HEK293 (cell line): ENCODE measurements around the gene SETD7.

Source experiments
- ZNF530 ChIP-seq: fragments of 450-650 bp; formaldehyde crosslinking; IDR thresholded peaks from 2 replicates; pipeline ENCODE4 v1.5.1; 2016; ENCODE audit warnings: low read depth, missing biosample characterization, missing genetic modification characterization
- ZNF558 ChIP-seq: fragments of 450-650 bp; formaldehyde crosslinking; IDR thresholded peaks from 2 replicates; pipeline ENCODE4 v1.5.1; 2016; ENCODE audit warnings: missing biosample characterization, missing genetic modification characterization
- TF ChIP-seq, protein P1 (sequence below): fragments of 450-650 bp; formaldehyde crosslinking; IDR thresholded peaks from 2 replicates; pipeline ENCODE4 v1.5.1; 2016; ENCODE audit warnings: missing biosample characterization, missing genetic modification characterization
- TF ChIP-seq, protein P2 (sequence below): fragments of 450-650 bp; formaldehyde crosslinking; IDR thresholded peaks from 2 replicates; pipeline ENCODE4 v1.5.1; 2016; ENCODE audit warnings: missing biosample characterization, missing genetic modification characterization

DNA sequence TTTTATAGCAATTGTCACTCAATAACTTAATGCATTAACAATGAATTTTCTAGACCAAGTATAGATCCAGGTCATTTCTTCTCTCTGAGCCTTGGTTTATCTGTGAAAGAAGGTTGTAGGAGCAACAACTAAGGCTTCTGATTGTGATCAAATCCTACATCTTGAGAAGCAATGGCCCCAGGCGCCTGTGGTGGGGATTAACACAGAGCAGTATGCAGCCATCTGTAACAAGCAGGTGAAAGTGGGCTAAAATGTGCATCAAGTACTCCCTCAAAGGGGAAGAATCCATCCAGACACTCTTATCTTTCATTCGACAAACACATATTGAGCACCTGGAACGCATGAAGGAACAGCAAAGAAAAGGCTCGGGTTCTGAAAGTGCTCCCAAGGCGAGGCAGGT, 19.1 kb upstream of the SETD7 start:
- TF ChIP-seq, protein P1, sequence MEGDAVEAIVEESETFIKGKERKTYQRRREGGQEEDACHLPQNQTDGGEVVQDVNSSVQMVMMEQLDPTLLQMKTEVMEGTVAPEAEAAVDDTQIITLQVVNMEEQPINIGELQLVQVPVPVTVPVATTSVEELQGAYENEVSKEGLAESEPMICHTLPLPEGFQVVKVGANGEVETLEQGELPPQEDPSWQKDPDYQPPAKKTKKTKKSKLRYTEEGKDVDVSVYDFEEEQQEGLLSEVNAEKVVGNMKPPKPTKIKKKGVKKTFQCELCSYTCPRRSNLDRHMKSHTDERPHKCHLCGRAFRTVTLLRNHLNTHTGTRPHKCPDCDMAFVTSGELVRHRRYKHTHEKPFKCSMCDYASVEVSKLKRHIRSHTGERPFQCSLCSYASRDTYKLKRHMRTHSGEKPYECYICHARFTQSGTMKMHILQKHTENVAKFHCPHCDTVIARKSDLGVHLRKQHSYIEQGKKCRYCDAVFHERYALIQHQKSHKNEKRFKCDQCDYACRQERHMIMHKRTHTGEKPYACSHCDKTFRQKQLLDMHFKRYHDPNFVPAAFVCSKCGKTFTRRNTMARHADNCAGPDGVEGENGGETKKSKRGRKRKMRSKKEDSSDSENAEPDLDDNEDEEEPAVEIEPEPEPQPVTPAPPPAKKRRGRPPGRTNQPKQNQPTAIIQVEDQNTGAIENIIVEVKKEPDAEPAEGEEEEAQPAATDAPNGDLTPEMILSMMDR (tag by site-specific recombination), result no peak
- TF ChIP-seq, protein P2, sequence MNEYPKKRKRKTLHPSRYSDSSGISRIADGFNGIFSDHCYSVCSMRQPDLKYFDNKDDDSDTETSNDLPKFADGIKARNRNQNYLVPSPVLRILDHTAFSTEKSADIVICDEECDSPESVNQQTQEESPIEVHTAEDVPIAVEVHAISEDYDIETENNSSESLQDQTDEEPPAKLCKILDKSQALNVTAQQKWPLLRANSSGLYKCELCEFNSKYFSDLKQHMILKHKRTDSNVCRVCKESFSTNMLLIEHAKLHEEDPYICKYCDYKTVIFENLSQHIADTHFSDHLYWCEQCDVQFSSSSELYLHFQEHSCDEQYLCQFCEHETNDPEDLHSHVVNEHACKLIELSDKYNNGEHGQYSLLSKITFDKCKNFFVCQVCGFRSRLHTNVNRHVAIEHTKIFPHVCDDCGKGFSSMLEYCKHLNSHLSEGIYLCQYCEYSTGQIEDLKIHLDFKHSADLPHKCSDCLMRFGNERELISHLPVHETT, result no peak
- TF ChIP-seq ZNF530 (tag by site-specific recombination) (no peak), ZNF558 (tag by site-specific recombination) (no peak)
